Measurements from ENCODE around the gene RASA1.

The RASA1 gene

DNA sequence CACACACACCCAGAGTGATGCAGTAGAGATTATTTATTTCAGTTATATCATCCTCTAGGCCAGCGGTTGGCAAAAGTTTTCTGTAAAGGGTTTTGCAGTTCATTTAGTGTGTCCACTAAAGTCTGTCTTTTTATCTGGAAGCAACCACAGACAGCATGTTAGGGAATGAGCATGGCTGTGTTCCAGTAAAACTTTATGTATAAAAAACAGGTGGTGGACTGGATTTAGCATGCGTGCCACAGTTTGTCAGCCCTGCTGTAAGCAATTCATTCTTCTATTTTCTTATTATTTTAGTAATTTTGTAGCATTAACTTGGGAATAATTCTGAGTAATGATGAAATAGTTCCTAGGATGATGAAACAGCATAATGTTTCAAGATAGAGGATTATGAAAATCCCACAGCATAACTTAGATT, 93.4 kb downstream of the RASA1 start:
- DNase-seq (ENCODE audit: low read depth in 2 of 2): peak; percentile 71 to 75

DNA sequence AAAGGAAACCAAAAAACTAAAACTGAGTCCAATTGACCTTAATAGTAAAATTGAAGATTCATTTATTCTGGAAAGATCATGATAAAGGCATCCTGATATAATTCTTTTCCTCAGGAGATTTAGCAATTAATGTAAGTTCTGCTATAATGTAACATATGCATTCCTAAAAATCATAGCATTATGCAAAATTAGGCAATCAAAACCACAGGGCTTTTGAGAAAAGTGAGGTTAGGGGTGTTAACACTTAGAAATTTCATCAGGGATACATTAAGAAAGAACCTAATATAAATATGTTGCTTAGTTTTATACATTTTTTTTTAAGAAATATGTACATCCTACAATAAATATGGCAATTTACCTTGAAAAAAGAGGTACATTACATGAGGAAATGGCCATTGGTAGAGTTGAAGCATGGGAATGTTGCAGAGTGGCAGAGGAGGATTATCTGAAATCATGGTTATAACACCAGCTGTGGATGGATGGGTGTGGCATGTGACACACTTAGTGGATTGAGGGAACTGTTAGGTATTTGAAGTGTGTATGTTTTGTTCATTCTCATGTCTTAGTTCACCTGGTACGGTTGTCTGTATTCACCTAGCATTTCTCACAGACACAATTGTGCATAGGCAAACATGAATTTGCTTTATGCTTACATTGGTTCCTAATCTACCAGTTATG, 94.0 kb downstream of the RASA1 start:
- peak; percentile 66 to 71 for DNase-seq (ENCODE audit: low read depth in 2 of 2)

DNA sequence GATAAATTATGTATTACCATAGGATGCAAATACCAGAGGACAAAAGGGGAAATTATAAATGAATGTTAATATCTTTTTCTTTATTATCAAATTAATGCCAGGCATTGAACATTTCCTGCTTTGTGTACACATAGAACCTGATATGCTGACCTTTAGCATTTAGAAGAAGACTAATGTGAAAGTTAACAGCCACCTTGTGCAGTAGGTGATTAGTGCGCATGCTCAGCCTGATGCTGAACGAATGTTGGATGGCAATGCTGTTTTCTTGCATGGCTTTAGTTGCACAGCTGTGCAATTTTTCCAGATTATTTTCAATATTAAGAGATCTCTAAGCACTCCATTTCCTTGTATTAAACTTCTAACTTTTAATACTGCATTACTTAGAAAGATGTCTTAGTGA, 99.6 kb downstream of the RASA1 start:
- no peak for DNase-seq (ENCODE audit: low read depth in 2 of 2)

DNA sequence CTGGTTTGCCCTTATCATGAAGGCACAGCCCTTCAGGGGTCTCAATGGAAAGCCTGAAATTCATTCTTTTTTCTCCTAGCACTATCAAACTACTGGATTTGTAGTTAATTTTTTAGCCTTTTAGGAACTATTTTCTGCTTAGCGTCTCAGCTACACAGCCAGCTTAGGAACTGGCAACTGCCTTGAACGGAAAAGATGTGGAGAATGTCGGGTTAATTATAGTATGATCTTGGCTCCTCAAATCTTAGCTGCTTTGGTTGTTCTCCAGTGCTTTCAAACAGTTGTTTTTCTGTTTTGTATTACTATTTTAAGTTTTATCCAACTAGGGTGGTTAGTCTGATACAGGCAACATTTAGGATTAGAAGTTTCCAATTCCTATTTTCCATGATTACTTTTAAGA, 100.9 kb downstream of the RASA1 start:
- DNase-seq (ENCODE audit: low read depth in 2 of 2): no peak

DNA sequence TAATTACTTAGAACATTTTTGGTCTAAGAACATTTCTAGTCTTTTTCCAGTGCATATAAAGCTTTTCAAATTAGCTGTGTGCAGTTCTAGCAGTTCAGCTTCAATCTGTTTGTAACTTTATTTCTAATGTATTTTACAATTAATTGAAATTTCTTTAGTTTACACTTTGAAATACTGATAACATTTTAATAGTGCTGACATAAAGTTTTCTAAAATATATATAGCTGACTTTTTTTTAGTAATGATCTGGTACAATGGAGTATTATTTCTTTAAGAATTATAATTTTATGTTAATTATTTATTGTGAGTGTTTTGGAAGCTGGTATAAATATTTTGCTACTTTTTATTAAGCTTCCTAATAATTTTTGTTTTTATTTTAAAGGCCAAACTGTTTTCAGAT, 101.7 kb downstream of the RASA1 start:
- DNase-seq (ENCODE audit: low read depth in 2 of 2): no peak

DNA sequence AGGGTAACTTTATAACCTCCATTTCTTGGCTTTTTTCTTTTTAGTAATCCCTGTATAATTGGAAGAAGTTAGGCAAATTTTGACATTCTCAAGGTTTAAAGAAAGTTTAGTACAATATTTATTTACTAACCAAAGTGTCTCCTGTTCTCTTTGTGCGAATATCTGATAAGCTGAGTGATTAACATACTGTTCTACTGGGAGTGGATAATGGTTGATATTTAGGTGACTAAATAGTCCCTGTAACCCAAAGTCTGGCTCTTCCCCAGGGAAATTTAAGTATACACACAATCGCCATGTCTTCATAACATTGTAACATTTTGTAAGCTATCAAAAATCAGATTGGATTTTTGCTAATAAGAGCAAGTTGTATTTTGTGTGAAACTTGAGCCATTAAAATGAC, 105.0 kb downstream of the RASA1 start:
- no peak for DNase-seq (ENCODE audit: low read depth in 2 of 2)

DNA sequence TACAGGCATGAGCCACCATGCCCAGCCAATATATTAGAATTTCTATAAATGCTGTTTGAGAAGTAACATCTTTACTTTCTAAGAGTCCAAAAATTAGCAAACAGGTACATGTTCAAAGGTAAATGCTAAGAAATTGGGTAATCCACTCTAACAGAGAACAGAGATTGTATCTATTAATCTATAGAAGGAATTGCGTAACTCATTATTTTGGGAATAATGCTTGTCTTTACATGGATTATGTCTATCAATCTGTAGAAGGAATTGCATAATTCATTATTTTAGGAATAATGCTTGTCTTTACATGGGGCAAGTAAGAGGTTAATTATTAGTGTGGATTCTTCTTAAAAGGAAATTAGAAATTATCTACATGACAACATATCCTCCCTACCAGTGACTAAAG, 114.5 kb downstream of the RASA1 start:
- no peak for DNase-seq (ENCODE audit: low read depth in 2 of 2)

DNA sequence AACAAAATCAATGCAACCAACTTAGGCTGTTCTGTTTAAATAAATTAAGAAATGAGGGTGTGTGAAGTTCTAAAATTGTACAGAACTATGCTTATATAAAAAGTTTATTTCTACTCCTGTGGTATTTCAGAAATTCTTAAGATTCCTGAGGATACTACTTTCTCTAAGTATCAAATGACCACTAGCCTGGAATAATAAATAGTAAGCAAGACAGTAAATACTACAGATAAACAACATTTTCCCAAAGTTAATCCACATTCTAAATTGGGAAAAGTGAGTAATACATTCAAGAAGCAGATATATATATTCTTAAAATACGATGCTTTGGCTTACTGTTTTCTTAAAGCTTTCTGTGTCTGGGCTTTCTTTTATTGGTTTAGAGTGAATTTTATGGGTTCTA, 115.5 kb downstream of the RASA1 start:
- DNase-seq (ENCODE audit: low read depth in 2 of 2): no peak

DNA sequence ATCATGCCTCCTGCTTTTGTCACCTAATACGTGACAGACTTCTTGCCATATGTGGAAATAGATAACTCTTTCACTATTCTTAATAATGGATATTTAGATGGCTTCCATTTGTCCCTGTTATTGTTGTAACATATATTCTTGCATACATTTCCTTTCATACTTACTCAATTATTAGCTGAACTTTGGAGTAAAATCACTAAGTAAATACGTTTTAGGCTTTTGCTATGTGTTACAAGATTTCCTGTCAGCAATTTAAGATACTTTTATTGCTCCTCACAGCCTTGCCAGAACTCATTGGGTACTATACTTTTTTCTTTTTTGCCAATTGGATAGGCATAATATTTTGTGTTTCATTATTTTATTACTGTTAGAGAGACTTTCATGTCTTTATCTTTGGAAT, 118.1 kb downstream of the RASA1 start:
- no peak for DNase-seq (ENCODE audit: low read depth in 2 of 2)

DNA sequence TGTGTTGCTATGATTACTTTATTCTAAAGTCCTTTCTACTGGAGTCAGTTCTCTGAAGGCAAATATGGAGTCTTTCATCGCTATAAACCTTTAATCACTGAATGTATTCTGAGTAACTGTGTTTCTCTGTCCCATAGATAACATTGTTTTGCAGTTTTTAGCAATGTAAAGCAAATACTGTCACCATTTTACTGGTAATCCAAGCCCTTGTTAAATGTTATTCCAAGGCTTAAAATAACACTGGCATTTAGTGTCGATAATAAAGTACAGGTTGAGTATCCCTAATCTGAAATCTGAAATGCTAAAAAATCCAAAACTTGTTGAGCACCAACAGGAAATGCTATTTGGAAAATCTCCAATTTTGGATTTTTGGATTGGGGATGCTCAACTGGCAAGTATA, 120.4 kb downstream of the RASA1 start:
- no peak for DNase-seq (ENCODE audit: low read depth in 2 of 2)

DNA sequence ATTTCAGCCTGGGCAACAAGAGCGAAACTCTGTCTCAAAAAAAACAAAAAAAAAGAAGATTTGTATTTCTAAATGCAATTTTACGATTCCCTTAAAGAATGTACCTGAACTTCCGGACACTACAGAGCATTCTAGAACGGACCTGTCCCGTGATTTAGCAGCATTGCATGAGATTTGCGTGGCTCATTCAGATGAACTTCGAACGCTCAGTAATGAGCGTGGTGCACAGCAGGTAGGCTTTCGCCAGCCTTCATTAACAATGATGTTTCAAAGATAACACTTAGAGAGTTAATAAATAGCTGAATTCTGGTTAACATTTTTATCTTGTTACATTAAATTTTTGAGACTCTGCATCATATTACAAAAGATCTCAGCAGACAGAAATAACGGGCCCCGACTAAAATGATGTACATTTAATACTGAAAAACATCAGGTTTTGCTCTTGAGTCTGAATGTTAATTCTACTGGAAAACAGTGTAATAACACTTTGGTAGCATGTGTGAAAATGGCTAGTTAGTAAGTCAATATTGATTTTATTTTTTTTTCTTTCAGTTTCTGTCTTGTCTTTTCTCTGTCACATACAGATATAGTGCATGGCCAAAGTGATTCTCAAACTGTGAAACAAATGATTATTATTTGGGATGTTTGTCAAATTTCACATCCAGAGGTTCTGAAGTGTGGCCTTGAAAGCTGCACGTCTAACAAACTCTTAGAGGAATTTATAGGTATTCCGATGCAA, 121.8 kb downstream of the RASA1 start:
- DNase-seq (ENCODE audit: low read depth in 2 of 2): no peak

DNA sequence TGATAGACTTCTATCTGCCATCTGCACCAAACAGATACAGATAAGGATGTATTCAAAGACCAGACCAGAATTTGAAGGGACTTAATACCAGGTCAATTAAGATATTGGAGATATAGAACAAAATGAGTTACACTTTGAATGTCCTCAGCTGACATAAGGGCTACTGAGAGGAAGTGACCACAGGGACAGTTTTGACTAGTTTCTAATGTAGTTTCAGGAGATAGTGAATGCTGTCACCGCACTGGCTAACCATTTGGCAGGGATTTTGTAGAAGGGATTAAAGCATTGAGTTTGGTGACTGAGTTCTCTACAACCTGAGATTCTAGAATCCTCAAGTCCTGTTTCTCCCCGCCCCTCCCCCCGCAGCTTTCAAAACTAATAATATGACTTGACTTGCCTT, 122.4 kb downstream of the RASA1 start:
- no peak for DNase-seq (ENCODE audit: low read depth in 2 of 2)

DNA sequence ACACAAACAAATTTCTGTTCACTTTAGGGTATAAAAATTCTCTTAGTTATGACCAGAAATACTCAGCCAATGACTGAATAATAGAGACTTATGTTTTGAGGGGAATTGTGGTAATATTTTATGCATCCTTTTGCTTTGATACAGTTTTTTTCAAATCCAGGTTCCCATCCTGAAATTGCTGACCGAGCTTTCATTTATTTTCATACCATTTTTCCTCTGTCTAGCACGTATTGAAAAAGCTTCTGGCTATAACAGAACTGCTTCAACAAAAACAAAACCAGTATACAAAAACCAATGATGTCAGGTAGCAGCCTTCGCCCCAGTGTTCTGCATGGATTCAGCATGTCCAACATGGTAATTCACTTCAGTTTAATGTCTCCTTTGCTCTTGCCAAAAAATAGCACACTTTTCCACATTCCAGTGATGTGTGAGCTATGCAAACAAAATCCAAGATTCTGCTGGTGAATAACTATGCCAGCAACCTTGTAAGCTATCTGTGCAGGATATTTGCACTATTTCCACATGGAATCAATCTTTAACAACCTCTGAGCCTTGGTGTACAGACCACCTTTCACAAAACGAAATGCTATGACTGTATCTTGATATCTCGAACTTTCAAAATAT, 123.0 kb downstream of the RASA1 start:
- DNase-seq (ENCODE audit: low read depth in 2 of 2): no peak

DNA sequence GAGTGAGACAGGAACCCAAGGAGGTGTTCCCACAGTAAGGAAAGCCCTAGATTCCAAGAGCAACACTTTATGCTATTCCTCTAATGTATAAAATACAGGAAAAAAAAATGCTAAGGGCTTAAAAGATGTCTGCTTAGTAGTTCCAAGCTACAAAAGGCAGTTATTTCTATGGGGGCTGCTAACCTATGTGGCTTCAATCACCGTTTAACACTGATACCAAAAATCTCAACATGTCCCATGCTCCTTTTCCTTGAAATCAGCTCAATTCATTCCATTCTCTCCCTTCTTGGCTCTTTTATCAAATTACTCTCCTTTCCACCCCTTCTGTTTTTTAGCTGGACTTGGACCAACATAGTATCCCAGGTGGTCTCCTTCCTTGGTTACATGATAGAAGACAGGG, 124.5 kb downstream of the RASA1 start:
- no peak for DNase-seq (ENCODE audit: low read depth in 2 of 2)

DNA sequence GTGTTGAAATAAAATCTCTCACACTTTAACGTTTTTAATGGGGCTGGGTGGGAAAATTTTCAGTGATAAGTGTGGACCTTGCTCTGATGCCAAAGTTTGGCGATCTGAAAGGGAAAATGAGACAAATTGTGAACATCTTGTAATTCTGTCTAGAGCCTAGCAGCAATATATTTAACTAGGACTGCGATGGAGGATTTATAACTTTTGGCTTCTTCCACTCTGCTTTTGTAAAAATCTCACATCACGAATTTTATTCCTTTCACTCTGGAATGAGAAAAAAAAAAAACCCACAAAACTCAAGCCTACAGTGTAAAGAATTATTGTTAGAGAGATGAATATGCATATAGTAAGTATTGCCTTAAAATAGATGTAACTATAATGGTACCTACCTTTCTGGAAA, 125.1 kb downstream of the RASA1 start:
- DNase-seq (ENCODE audit: low read depth in 2 of 2): no peak

DNA sequence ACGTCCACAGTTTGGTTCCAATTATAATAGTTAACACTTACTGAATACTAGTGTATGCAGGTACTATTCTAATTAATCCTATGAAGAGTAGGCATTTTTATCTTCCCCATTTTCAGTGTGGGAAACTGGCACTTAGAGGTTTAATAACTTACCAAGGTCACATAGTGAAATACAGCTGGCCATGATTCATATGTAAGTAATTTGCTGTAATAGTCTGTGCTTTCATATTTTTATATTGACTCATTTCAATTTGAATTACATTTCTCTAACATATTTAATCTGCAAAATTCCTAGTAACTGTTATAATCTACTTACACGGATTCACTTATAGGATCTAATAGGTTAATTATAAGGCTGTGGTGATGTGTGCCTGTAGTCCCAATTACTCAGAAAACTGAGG, 125.6 kb downstream of the RASA1 start:
- peak; percentile 65 to 69 for DNase-seq (ENCODE audit: low read depth in 2 of 2)

DNA sequence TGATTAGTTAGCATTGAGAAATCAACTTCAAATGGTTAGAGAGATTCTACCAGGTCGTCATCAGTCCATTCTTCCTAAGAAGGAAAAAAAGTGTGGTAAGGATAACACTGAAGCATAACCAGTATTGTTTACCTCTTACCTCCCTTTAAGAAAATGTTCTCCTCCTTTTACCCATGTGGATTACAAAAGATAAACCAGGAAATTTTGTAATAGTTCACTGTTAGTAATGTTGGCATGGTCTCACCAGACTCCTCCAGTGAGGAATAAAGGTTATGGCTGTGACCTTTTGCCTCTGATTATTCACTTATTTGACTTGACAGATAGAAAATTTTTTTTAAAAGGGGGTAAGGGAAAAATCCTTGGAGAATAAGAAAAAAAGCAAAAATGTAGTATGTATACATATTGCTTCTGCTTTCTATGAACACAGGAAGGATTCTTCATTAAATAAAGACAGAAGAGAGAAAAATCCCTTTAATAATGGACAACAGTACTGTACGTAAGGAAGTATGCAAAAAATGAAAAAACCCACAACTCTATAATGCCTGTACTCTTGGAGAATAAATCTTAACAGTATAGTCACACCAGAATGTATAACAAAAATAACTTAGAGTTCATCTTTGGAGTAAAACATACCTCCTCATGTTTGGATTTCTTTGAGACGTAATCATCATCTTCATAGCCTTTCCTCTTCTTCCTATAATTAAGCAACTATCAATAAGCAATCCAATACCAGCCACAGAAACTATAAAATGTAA, 126.9 kb downstream of the RASA1 start:
- no peak for DNase-seq (ENCODE audit: low read depth in 2 of 2)

DNA sequence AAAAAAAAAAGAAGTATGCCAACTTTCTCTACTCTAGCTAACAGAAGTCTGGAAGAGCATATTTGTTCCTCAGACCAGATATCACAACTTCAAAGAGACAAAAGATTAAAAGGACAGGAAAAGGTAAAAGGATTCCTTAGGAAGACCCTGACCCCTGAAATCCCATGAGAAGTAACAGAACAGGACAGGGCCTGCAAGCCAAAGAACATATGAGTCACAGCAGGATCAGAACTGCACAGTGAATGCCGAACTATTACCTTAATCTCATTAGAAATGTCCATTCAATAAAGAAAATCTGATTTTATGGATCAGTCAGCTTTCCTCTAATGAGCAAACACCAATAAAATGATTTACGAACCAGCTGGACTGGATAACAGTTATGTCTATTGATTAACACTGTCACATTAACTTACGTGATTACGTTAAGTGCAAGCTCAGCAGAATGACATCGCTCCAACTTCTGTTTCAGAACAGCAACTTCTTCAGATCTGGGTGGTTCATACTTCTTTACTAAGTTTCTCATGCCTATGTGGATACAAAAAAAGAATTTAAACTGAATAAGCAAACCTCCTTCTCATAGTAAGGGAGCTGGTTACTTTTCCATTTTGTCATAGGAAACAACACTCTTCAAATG, 131.4 kb downstream of the RASA1 start:
- no peak for DNase-seq (ENCODE audit: low read depth in 2 of 2)

DNA sequence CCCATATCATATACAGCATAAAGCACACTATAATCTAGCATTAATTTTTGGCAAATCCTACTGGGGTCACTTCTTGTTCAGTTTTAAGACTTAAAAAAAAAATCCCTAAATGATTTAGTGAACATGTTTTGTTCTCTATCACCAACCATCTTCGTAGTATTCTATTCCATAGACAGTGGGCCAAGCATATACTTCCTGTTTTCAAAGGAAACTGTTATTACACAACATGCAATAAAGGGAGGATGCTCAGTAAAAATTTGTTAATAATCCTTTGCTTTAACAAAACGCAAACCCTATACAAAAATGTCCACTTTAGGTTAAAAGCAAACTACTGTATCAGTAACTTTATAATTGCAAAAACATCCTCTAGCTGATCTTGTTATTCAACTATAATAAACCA, 132.0 kb downstream of the RASA1 start:
- DNase-seq (ENCODE audit: low read depth in 2 of 2): no peak

DNA sequence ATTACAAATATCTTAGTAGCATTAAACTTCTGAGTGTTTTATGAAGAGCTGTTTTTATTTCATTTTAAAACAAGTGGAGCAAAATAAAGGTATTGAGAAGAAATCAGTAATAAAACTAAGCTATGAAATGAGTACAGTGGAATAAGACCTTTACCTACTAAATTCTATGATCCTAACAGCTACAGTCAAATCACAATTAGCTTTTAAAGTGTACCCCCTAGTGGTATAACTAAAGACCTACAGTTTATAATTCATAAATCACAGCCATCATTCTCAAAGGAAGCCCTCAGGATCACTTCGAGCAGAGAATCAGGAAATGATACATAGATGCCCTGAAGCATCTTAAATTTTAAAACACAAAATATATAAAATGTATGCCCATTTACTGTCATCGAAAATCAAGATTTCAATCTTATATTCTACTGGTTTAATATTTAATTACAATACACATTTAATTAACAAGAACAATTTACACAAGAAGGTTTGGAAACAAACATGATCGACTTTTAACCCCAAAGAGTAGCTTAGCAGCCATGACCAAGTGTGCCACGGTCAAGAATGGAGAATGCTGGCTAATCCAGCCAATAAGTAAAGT, 132.7 kb downstream of the RASA1 start:
- DNase-seq (ENCODE audit: low read depth in 2 of 2): no peak

DNA sequence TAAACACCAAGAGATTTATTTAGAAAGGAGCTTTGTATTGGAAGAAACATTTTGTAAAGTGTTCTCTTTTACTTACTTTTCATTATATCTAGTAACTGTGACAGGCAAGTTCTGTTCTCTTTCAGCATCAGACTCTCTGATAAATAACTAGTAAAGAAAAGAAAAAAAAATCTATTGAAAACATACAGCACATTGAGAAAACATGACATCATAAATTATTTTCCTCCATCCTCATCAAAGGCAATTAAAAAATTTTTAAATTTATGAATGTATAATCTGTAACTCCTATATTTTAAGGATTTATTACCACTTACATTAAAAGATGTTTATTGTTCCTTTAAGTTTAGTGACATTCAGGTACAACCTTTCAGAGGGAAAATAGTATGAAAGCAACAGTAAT, 133.9 kb downstream of the RASA1 start:
- no peak for DNase-seq (ENCODE audit: low read depth in 2 of 2)

DNA sequence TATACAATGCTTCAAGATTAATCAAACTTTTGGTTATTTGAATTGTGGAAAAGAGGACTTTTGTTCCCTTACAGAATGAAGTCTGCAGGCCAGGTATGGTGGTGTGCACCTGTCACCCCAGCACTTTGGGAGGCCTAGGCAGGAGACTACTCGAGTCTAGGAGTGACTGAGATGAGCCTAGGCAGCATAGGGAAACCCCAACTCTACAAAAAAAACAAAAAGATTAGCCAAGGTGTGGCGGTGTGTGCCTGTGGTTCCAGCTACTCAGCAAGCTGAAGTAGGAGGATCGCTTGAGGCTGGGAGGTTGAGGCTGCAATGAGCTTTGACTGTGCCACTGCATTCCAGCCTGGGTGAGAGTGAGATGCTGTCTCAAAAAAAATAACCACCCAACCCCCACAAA, 135.7 kb downstream of the RASA1 start:
- DNase-seq (ENCODE audit: low read depth in 2 of 2): no peak
